ENCODE results near the gene ADGRD1.
A peak's percentile ranks its signal among the peaks of the same experiment; 100 is the strongest.
"Not testable (repeated sequence)": the region's sequence is repeated elsewhere in the genome, so short reads cannot be mapped to it uniquely, and the experiment has no call there.

ADGRD1 gene

GRCh38 chr12:131108177-131108955, 154.7 kb downstream of the ADGRD1 start:
- no peak for DNase-seq

- DNase-seq, result no peak
These were observed 157.7 kb downstream of the ADGRD1 start for GRCh38 chr12:131111446-131111845.

GRCh38 chr12:131112021-131112420, 158.3 kb downstream of the ADGRD1 start:
- DNase-seq, result no peak

DNA sequence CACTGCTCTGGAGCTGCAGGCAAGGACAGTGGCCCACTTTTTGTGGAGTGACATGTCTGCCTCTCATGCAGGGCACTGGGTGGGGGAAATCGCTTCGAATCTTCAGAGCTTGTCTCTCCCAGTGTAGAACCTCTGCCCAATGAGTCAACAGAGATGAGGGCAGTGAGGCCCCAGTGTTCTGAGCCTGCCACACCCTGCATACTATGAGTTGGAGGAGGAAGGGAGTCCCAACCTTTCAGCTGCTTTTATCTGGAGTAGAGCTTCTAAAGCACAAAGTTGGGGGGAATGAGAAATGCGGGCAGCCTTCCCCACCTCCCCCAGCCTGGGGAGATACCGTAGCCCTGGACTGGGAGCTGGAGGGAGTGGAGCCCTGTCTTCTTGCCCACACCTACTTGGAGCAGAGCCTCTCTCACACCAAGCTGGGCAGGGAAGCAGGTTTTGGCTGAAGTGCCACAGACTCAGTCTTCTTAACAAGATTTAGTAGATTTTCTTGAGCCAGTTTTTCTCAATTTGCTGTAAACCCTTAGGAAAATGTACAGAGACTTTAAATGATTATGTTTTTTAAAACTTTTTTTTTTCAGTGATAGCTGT, 159.1 kb downstream of the ADGRD1 start:
- no peak for DNase-seq

DNA sequence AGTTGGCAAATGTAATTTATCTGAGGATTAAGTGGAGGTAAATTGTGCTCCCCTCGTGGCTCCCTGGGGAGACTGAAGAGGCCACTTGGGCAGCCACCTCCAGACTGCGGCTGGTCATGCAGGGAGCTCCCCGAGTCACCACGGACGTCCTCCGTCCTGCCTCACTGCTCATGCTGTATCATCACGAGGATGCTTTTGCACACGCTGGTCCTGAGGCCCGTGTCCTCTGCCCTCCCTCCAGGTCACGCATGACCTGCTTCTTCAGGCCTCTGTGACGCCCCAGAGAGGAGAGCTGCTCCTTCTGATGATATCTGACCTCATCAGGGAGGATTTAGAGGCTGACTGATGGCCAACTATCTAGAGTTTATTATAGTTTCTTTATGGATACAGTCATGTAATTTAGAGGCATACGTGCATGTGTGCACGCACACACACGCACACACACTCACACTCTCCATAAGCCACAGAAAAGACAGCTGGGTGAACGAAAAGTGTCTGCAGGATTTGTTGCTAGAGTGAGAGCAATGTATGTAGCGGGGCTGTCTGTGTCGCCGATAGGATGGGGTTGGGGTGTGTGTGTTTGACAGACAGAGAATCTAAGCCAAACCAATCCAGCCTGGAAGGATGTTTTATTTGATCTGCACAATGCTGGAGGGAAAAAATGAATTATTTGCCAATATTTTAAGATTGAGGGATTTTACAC, 160.0 kb downstream of the ADGRD1 start:
- no peak for DNase-seq

DNA sequence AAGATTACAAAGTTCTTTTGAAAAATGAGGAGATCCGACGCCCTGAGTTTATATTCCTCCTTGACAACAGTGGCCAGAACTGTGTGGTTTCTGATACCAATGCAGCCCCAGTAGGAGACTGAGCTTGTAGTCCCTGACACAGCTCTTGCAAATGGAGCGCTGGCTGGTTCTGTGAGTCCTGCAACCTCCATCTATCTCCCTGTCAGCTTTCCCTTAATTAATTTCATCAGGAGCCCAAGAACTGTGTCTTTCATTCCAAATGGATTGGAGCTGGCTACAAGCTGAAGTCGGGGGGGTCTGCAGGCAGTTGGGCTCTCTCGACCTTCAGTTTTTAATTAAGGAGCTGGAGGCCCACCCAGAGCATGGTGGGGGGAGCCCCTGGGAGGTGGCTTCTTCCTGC, 160.6 kb downstream of the ADGRD1 start:
- no peak for DNase-seq

DNA sequence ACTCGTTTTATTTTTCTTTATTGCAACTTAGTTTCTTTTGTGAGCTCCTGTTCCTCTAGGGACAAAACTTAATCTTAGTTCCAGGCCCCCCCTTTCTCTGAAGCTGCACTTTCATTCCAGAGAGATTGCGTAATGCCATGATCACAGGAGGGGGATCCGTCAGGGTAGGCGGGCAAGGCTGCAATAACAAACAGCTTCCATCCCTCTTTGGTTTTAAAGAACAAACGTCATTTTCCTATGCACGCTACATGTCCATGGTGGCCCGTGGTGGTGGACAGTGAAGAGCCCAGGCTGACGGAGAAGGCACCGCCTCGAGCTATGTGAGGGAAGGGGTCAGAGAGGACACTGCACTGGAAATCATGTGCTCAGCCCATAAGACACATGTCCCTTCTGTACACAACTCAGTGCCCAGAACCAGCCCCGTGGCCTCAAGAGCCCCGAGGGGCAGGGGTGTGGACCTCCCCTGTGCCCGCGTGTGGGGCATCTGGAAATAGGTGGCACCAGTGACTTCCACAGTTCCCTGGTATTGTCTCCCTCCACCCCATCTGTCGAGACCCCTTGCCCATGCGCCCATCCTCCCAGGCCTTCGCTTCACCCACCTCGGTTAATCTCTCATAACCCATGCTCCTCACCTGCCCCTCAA, 161.4 kb downstream of the ADGRD1 start:
- no peak for DNase-seq

GRCh38 chr12:131115766-131116467, 162.2 kb downstream of the ADGRD1 start:
- DNase-seq, result no peak

- DNase-seq, result peak; percentile 0 to 34
These were observed 162.9 kb downstream of the ADGRD1 start for GRCh38 chr12:131116468-131117117.

DNA sequence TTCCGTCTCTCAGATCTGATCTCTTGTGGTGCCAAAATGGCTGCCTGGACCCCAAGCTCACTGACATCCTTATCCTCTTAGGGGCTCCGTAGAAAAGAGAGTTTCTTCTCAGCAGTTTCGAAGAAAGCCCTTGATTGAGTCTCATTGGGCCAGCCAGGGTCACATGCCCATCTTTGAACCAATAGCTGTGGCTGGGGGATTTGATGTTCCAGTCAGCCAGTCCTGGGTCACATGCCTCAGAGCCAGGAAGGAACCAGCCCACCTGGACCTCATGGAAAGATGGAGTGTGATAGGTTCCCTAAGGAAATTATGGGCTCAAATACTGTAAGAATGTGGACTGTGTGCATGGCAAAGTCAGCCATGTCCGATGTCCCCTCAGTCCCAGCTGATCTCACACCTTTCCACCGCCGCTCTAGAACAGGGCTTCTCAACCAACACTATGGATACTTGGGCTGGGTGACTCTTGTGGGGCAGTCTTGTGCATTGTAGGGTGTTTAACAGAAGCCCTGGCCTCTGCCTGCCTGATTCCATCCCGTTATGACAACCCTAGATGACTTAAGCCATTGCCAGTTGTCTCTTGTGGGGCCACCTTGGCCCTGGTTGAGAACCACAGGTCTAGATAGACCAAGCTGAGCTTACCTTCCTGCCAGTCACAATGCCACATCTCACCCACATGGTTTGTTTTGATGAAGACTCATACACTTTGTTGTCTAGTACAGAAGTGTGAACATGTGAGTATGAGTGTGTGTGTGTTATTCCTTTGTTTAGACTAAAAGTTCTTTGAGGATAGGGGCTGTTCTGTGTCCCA, 163.9 kb downstream of the ADGRD1 start:
- DNase-seq, result no peak

GRCh38 chr12:131118371-131118770, 164.7 kb downstream of the ADGRD1 start:
- no peak for DNase-seq

DNA sequence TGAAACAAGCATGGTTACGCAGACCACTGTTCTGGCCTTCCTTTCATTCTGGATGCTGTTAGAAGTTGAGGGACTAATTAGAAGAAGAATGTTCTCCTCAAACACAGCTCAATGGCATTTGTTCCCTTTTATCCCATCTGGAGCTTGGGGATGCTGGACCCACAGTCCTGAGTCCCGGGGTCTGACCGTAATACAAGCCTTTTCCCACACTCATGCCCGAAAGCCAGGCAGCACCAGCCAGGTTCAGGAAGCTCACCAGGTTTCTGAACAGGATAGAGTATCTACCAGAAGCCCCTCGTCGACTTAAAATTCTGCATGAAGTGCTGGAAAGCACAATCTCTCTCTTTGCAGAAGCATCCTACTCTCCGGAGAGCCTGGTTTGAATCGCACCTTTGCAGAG, 165.6 kb downstream of the ADGRD1 start:
- DNase-seq, result not testable (repeated sequence)

GRCh38 chr12:131119936-131120335, 166.2 kb downstream of the ADGRD1 start:
- no peak for DNase-seq

DNA sequence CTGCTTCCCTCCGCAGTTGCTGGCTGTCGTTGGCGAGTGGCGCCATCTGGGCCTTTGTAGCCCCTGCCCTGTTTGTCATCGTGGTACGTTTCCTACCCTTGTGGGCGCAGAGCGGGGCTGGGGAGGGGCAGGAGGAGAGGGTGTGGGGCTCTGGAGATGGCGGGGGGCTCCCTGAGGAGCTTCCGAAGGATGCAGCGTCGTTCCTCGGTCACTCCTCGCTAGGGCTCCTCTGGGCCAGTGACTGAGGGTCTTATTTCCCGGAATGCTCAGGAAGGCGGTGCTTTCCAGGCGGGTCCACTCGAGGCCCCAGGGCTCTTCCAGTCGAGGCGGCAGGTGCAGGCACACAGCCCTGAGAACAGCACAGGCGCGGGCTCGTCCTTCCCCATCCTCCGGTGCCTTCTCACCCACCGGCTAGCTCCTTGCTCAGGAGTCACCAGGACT, 167.1 kb downstream of the ADGRD1 start:
- DNase-seq, result no peak

DNA sequence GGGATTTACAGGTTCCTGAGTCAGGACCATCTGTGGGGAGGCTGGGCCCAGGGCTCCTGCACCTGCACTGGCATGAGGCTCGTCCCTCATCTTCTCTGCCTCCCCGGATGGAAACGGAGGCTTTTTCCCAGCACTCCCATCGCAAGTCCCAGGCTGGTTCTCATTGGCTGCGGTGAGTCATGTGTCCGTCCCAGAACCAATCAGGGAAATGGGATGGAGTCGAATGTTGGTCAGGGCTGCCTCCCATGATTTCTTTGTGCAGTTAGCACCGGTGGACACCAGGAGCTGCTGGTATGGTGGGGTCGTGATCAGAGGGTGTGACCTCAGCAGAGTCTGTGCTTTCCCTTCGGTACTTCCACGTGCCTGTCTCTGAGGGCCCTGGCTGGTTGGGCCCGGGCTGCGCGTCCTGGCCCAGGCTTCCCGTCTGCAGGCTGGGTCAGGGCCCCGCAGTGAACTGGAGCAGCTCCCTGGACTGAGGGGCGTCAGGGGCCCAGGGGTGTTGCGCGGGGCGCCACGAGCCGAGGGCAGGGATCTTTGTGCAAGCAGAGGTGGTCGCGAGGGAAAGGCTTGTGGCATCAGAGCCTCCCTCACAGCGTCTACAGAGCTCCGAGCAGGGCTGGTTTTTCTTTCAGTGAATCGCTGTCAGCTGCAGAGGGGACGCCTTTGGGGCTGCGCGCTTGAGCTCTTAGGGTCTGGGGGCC, 168.1 kb downstream of the ADGRD1 start:
- DNase-seq, result no peak

DNA sequence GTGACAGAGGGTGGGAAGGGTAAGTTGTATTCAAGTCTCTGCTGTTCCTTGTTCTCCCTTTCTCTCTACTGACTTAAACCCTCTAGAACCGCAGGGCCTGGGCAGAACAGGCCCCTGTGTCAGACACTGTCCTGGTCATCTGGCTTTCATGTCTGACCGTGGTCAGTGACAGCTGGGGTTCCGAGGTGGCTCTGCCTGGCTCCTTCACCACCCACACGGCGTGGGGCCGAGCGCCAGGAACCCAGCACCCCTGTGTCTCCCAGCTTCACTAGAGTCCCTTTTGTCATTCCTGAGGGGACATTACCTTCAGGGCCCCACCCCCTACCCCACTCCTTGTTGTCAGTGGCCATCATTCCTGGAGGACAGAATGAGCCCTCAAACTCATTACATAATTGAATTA, 168.9 kb downstream of the ADGRD1 start:
- no peak for DNase-seq

DNA sequence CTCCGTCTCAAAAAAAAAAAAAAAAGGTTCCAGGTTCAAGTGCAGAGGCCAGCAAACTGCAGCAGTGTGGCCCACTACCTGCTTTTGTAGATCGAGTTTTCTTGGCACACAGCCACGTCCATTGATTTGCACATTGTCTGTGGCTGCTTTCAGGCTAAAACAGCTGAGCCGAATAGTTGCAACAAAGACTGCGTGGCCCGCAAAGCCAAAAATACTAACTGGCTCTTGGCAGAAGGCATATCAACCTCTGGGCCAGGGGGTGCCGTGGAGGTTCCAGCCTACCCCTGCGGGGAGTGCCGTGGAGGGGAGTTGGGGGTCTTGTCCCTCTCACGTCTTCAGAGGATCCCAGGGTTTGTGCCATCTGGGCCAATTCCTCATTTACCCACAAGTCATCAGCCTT, 170.1 kb downstream of the ADGRD1 start:
- no peak for DNase-seq

DNA sequence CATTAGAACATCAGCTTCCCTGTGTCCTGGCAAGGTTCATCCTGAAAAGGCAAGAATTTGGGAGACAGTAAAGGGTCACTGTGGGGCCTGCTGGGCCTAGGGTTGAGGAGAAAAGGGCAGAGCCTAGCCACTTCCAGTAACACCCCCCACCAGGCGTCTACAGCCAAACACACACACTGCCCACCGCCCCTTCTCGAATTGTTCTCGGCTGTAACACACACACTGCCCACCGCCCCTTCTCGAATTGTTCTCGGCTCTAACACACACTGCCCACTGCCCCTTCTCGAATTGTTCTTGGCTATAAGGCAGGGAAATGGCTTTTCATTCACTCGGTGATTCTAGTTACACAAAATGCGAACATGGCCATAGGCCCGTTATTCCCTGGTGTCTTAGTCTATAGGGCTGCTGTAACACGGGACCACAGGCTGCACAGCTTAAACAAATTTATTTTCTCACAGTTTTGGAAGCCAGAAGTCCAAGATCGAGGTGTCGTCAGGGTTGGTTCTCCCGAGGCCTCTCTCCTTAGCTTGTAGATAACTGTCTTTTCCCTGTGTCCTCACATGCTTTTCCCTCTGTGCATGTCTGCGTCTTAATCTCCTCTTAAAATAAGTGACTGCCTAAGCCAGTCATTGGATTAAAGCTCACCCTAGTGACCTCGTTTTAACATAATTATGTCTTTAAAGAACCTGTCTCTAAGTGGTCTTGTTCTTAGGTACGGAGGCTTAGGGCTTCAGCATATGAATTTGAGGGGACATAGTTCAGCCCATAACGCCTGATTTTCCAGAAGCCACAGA, 171.0 kb downstream of the ADGRD1 start:
- no peak for DNase-seq

- DNase-seq, result no peak
These were observed 173.0 kb downstream of the ADGRD1 start for GRCh38 chr12:131126662-131127173.

DNA sequence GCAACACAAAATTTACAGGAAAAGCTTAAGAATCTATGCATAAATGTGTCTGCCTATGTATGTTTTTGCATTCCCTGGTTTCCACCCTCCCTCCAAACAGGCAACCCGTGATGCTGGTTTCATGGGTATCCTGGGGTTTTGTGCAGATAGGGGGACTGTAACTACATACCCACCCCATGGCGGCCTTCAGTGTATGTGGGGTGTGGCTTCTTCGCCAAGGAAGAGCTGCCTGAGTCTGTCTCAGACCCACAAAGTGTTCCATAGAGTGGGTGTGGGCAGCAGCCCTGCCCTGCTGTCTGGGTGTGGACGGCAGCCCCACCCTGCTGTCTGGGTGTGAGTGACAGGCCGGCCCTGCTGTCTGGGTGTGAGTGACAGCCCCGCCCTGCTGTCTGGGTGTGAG, 174.8 kb downstream of the ADGRD1 start:
- no peak for DNase-seq

Data from Kasumi-1 (cell line).